GM12878 (cell line): Measurements from ENCODE around the gene MRTFA.

ENCODE experiments used
- CEBPB ChIP-seq, 2 experiments: fragments of 150-350 bp in 1 of 2; IDR thresholded peaks; 2 replicates each; pipeline ENCODE4 v1.6.1; 2012 to 2014; ENCODE audit warnings: low read depth in 2 of 2, low read length in 2 of 2, borderline replicate concordance in 1 of 2, inconsistent platforms in 1 of 2
- CTCF ChIP-seq, 3 experiments: IDR thresholded peaks in 2 of 3; conservative IDR thresholded peaks in 1 of 3; 2 replicates each; pipeline ENCODE4 v1.5.1; 2011; ENCODE audit warnings: low read depth in 3 of 3, low read length in 3 of 3, mild to moderate bottlenecking in 3 of 3, control low read depth in 2 of 3, moderate library complexity in 2 of 3, inconsistent platforms in 1 of 3, mixed read lengths in 1 of 3; ENCODE audit not compliant: control insufficient read depth in 2 of 3, insufficient read depth in 1 of 3; ENCODE audit errors: extremely low read depth in 1 of 3
- EZH2 ChIP-seq: IDR thresholded peaks from 2 replicates; pipeline ENCODE4 v1.6.1; 2012; ENCODE audit warnings: low read depth, mild to moderate bottlenecking, control low read depth, inconsistent platforms, low read length, borderline replicate concordance; ENCODE audit not compliant: control insufficient read depth
- IRF3 ChIP-seq: fragments of 450-650 bp; IDR thresholded peaks from 2 replicates; pipeline ENCODE4 v1.6.1; 2014; ENCODE audit warnings: mild to moderate bottlenecking
- NFYB ChIP-seq: IDR thresholded peaks from 2 replicates; pipeline ENCODE4 v1.6.1; 2011; ENCODE audit warnings: low read depth, mild to moderate bottlenecking, low read length, improper control_type of control experiment, moderate library complexity; ENCODE audit not compliant: insufficient read depth
- SREBF1 ChIP-seq: IDR thresholded peaks from 2 replicates; pipeline ENCODE4 v1.6.1; 2012; ENCODE audit warnings: mild to moderate bottlenecking, low read length

GRCh38 chr22:40642316-40642715 is 5.8 kb upstream of the MRTFA start:
- TF ChIP-seq NFYB: no peak
- TF ChIP-seq CTCF (IDR thresholded peaks at IDR 0.05 in 2 of 3, conservative IDR thresholded peaks at IDR 0.05 in 1 of 3; ENCODE audit: control insufficient read depth in 2 of 3, extremely low read depth in 1 of 3, insufficient read depth in 1 of 3, low read depth in 3 of 3, low read length in 3 of 3): no peak
- TF ChIP-seq IRF3: no peak
- TF ChIP-seq EZH2: no peak
- TF ChIP-seq CEBPB (IDR thresholded peaks at IDR 0.05; ENCODE audit: borderline replicate concordance in 1 of 2, low read depth in 2 of 2, low read length in 2 of 2): no peak
- no peak for TF ChIP-seq SREBF1
